ENCODE measurements around the gene LDHD. TPM values are rescaled to one million over a fixed set of nuclear protein-coding genes. Genes with fewer than 3 reads are reported as not detected.

LDHD gene
- total RNA-seq (10 to 100 TPM; 11.5 to 25.4 (median 20.7) TPM), polyA plus RNA-seq (10 to 100 TPM in 1 of 2 donors, 1 to 10 TPM in 1; 2.1 to 21.7 TPM)
- long read RNA-seq, donor 1, transcript LDHD-201 (11 exons, 2,067 nt): minor isoform, 43 of 130 reads
- long read RNA-seq, donor 1, transcript LDHD-202 (11 exons, 1,966 nt): major isoform, 50 of 130 reads
- long read RNA-seq, donor 1, partial matches to known transcripts: 4 of 130 reads
- long read RNA-seq, donor 1, other reads (novel, unspliced or antisense): 33 of 130 reads
- long read RNA-seq, donor 2: 0 reads
- long read RNA-seq, donor 3, transcript LDHD-201 (11 exons, 2,067 nt): major isoform, 14 of 45 reads
- long read RNA-seq, donor 3, transcript LDHD-202 (11 exons, 1,966 nt): minor isoform, 11 of 45 reads
- long read RNA-seq, donor 3, partial matches to known transcripts: 7 of 45 reads
- long read RNA-seq, donor 3, other reads (novel, unspliced or antisense): 13 of 45 reads

DNA sequence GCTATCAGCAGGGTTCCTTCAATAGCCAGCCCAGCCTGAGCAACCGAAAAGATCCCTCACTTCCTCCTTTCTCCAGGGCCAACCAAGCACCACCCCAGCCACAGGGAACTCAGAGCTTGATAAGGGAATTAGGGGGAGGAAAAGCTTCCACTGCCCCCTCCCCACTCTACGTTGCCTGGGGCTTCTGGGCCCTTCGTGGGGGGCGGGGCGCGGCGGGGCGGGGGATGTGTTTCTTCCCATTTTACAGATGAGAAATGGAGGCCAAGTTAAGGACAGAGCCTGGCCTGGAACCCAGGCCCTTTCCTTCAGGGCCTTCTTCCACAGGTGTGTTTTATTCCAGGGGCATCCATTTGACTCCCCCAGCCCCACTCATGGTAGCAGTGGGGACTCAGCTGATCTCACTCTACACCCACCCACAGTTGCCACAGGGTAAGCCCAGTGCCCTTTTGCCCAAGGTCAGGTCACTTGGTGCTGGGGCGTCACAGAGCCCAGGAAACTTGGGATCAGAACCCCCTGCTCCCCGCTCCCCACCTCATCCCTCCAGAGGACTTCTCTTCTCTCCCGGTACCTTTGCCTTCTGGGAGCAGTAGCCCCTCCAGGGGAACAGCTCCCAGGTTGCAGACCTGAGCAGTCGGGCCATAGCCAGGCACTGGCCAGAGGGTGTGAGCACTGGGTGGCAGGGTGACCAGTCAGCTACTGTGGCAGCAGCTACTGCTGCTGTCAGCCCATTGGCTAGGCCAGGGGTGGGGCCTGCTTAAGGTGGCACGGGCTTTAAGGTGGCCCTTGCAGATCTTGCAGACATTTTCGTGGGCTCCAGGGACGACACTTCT, at the start of gene LDHD:
LDHD (minus strand) TSS at position 700 of the 830 bp plus-strand sequence; CDS start at position 640, 60 bp downstream.
- TF ChIP-seq, protein P1, sequence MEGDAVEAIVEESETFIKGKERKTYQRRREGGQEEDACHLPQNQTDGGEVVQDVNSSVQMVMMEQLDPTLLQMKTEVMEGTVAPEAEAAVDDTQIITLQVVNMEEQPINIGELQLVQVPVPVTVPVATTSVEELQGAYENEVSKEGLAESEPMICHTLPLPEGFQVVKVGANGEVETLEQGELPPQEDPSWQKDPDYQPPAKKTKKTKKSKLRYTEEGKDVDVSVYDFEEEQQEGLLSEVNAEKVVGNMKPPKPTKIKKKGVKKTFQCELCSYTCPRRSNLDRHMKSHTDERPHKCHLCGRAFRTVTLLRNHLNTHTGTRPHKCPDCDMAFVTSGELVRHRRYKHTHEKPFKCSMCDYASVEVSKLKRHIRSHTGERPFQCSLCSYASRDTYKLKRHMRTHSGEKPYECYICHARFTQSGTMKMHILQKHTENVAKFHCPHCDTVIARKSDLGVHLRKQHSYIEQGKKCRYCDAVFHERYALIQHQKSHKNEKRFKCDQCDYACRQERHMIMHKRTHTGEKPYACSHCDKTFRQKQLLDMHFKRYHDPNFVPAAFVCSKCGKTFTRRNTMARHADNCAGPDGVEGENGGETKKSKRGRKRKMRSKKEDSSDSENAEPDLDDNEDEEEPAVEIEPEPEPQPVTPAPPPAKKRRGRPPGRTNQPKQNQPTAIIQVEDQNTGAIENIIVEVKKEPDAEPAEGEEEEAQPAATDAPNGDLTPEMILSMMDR (IDR thresholded peaks at IDR 0.05): peak in 1 of 3 donors; percentile 11
- peak; percentile 41 for TF ChIP-seq POLR2A (IDR thresholded peaks at IDR 0.05)
- no peak for TF ChIP-seq EP300 (IDR thresholded peaks at IDR 0.05)
- no peaks in the 10 kb centered on the region for H3K9me3 ChIP-seq
- peak within 1 kb of the TSS; percentile 18 to 60 for H3K27ac ChIP-seq
- peak; percentile 79 to 88 (median 84) for DNase-seq
- peak within 1 kb of the TSS; percentile 50 for H3K4me3 ChIP-seq
- intact Hi-C loops (cut with DNase I): loop anchor here in 1 of 4 donors (10.0 kb wide), 1 partner anchor 411 kb away; the partner anchor contains the start of gene MLKL
- H3K27me3 ChIP-seq: no peaks in the 10 kb centered on the region
- WGBS, 3 donors: 22 to 33% (median 27%) methylated on average over 15 of the region's 15 CpGs
- H3K4me1 ChIP-seq (ENCODE audit: insufficient read depth): peaks cover 16% of the 10 kb centered on the region
- no peaks in the 10 kb centered on the region for H3K36me3 ChIP-seq

DNA sequence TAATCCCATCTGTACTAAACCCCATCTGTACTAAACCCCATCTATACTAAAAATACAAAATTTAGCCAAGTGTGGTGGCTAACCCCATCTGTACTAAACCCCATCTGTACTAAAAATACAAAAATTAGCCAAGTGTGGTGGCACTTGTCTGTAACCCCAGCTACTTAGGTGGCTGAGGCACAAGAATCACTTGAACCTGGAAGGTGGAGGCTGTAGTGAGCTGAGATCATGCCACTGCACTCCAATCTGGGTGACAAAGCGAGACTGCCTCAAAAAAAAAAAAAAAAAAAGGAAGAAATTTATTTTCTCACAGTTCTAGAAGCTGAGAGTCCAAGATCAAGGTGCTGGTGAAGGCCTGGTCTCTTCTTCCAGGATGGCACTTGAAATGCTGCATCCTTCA, 43.8 kb upstream of the LDHD start:
- WGBS, 3 donors: 100% methylated on average over 1 of the region's 1 CpG
- no peak for TF ChIP-seq EP300 (IDR thresholded peaks at IDR 0.05)
- TF ChIP-seq POLR2A (IDR thresholded peaks at IDR 0.05): no peak
- intact Hi-C loops (cut with DNase I): no loop called here

DNA sequence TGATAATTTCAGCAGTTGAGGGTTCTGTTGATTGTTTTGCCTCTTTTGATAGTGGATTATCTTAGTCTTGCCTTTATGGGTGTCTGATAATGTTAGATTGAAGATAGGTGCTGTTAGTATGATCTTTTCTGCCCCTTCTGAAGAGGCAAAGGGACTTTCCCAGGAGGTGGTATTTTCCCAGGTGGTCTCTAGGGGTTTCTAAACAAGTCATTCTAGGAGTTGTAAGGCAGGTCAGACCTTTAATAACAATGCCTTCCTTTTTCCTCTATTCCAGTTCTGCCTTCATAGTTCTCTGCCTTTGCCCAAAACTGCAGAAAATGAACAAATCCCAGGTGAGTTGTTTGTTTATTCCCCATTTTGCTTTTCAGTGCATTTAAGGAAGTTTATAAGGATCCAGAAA, 36.1 kb upstream of the LDHD start:
- H3K27ac ChIP-seq: no peak overlapping the region
- no peaks in the 10 kb centered on the region for H3K27me3 ChIP-seq
- DNase-seq: no peak
- no peak for TF ChIP-seq POLR2A (IDR thresholded peaks at IDR 0.05)
- no peak for TF ChIP-seq EP300 (IDR thresholded peaks at IDR 0.05)
- TF ChIP-seq, protein P1 (IDR thresholded peaks at IDR 0.05): no peak
- intact Hi-C loops (cut with DNase I): no loop called here
- H3K4me3 ChIP-seq: no peak overlapping the region
- no peaks in the 10 kb centered on the region for H3K36me3 ChIP-seq
- no peaks in the 10 kb centered on the region for H3K9me3 ChIP-seq
- H3K4me1 ChIP-seq (ENCODE audit: insufficient read depth): no peaks in the 10 kb centered on the region

More for the DNA sequence above, 43.8 kb upstream of the LDHD start:
- Histone ChIP-seq H3K4me3 (no peak overlapping the region), H3K9me3 (no peaks in the 10 kb centered on the region), H3K27ac (no peak overlapping the region), H3K27me3 (no peaks in the 10 kb centered on the region), H3K36me3 (no peaks in the 10 kb centered on the region), H3K4me1 (ENCODE audit: insufficient read depth) (no peaks in the 10 kb centered on the region)
- no peak for DNase-seq

DNA sequence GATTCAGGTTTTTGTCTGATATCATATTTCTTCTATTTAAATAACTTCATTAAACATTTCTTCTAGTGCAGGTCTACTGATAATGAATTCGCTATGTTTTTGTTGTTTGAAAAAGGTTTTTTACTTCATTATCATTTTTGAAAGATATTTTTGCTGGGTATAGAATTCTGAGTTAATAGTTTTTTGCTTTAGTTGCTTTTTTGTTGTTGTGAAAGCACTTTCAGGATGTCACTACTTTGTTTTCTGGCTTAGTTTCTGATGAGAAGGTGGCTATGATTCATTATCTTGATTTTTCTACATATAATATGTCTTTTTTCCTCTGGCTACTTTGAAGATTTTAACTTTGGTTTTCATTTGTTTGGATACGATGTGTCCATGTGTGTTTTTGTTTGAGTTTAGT, 35.2 kb upstream of the LDHD start:
- no peaks in the 10 kb centered on the region for H3K9me3 ChIP-seq
- H3K27ac ChIP-seq: no peak overlapping the region
- intact Hi-C loops (cut with DNase I): no loop called here
- H3K36me3 ChIP-seq: no peaks in the 10 kb centered on the region
- DNase-seq: no peak
- no peaks in the 10 kb centered on the region for H3K4me1 ChIP-seq (ENCODE audit: insufficient read depth)
- TF ChIP-seq POLR2A (IDR thresholded peaks at IDR 0.05) (no peak), EP300 (IDR thresholded peaks at IDR 0.05) (no peak)
- TF ChIP-seq, protein P1 (IDR thresholded peaks at IDR 0.05): no peak
- 46 to 49% (median 47%) methylated on average over 2 of the region's 2 CpGs for WGBS, 3 donors
- no peaks in the 10 kb centered on the region for H3K27me3 ChIP-seq
- no peak overlapping the region for H3K4me3 ChIP-seq
